Measurements from ENCODE around the gene PRDM10.

PRDM10 gene

DNA sequence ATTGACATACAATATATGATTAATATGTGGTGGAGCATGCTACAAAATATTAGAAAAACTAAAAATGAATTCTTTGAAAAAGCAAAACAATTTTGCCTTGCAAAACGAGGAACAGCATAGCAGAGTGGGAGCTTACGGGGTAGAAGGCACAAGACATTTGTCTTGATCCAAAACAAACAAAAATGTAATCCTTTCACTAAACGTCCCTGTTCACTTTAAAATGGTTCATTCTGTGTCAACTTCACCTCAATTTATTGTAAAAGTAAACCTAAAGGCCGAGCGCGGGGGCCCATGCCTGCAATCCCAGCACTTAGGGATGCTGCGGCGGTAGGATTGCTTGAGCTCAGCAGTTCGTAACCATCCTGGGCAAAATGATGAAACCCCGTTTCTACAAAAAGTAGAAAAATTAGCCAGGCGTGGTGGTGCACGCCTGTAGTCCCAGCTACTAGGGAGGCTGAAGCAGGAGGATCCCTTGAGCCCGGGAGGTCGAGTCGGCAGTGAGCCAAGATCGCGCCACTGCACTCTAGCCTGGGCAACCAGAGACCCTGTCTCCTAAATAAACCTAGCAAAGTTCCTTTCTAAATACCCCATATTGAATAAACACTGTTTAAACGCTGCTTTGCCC, 2.0 kb downstream of the PRDM10 start:
- no peak for DNase-seq (ENCODE audit: low read depth)
- no peak for TF ChIP-seq CTCF (conservative IDR thresholded peaks at IDR 0.05; ENCODE audit: low read depth, low read length)
- H3K4me3 ChIP-seq (ENCODE audit: low read depth, low read length) = no peak overlapping the region

DNA sequence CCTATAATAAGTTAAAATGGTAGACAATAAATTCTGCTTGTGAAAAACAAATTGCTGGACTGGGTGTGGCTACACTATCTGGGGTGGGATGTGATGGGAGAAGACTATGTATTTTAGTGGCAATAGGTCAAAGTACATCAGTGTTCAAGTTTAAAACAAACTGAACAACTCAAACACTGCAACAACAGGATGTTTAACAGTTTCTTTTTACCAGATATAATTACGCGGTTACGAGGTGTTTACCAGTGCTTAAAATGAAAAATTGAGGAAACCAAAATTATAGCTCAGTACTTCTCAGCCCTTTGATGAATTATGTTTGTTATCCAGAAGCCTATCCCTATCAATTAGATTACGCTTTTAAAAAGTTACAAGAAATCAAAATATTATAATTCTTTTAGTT, 3.2 kb downstream of the PRDM10 start:
- no peak for TF ChIP-seq CTCF (conservative IDR thresholded peaks at IDR 0.05; ENCODE audit: low read depth, low read length)
- no peak overlapping the region for H3K4me3 ChIP-seq (ENCODE audit: low read depth, low read length)
- no peak for DNase-seq (ENCODE audit: low read depth)

- DNase-seq (ENCODE audit: low read depth) = no peak
- H3K4me3 ChIP-seq (ENCODE audit: low read depth, low read length) = no peak overlapping the region
These were observed 3.7 kb downstream of the PRDM10 start for GRCh38 chr11:129998905-129999304.

GRCh38 chr11:129998107-129998506, 4.5 kb downstream of the PRDM10 start:
- DNase-seq (ENCODE audit: low read depth) = no peak
- TF ChIP-seq CTCF (conservative IDR thresholded peaks at IDR 0.05; ENCODE audit: low read depth, low read length) = no peak
- no peak overlapping the region for H3K4me3 ChIP-seq (ENCODE audit: low read depth, low read length)

More at GRCh38 chr11:129998905-129999304, 3.7 kb downstream of the PRDM10 start:
- no peak for TF ChIP-seq CTCF (conservative IDR thresholded peaks at IDR 0.05; ENCODE audit: low read depth, low read length)

DNA sequence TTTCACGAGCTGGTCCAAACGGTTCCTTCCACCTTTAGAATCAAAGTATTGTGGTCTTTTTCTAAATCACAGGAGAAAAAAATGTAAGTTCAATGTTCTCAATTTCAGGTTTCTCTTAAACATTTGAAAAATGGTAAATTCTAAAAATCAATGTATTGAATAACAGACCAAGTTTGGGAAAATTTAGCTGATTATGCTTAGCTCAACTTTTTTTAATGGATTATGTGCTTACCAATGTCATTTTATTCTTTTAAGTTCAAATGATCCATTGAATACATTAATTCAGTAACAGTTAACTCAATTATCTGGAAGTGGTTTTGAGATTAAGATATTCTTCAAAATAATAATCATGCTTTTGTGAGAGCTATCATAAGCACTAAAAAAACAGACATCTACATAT, 5.1 kb downstream of the PRDM10 start:
- H3K4me3 ChIP-seq (ENCODE audit: low read depth, low read length) = no peak overlapping the region
- DNase-seq (ENCODE audit: low read depth) = no peak
- TF ChIP-seq CTCF (conservative IDR thresholded peaks at IDR 0.05; ENCODE audit: low read depth, low read length) = no peak

- no peak overlapping the region for H3K4me3 ChIP-seq (ENCODE audit: low read depth, low read length)
- no peak for TF ChIP-seq CTCF (conservative IDR thresholded peaks at IDR 0.05; ENCODE audit: low read depth, low read length)
- no peak for DNase-seq (ENCODE audit: low read depth)
These were observed 6.3 kb downstream of the PRDM10 start for GRCh38 chr11:129996113-129996870.

DNA sequence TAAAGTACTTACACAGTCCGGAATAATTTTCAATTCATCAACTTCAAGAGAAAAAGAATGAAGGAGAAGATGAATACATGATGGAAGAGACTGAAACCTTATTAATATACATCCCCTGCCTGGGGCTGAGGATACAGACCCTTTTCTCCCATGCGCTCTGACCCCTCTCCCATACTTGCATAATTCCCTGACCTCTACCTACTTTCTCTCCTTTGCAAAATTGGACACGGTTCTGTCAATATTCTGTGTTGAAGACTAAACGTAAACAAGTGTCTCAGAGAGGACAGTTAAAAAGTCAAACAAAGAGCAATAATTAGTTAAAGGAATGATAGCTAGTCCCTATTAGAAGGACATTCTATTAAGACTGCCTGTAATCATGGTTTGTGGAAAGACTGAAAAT, 7.5 kb downstream of the PRDM10 start:
- DNase-seq (ENCODE audit: low read depth) = no peak
- no peak for TF ChIP-seq CTCF (conservative IDR thresholded peaks at IDR 0.05; ENCODE audit: low read depth, low read length)
- no peak overlapping the region for H3K4me3 ChIP-seq (ENCODE audit: low read depth, low read length)
